GM18520 (cell line): ENCODE results near the gene SH3BP1.

Experiments
- ATAC-seq: cut with Tn5 transposase; IDR thresholded peaks from one replicate; pipeline ENCODE4 v1.9.1; 2021; ENCODE audit not compliant: unreplicated experiment

Gene SH3BP1

DNA sequence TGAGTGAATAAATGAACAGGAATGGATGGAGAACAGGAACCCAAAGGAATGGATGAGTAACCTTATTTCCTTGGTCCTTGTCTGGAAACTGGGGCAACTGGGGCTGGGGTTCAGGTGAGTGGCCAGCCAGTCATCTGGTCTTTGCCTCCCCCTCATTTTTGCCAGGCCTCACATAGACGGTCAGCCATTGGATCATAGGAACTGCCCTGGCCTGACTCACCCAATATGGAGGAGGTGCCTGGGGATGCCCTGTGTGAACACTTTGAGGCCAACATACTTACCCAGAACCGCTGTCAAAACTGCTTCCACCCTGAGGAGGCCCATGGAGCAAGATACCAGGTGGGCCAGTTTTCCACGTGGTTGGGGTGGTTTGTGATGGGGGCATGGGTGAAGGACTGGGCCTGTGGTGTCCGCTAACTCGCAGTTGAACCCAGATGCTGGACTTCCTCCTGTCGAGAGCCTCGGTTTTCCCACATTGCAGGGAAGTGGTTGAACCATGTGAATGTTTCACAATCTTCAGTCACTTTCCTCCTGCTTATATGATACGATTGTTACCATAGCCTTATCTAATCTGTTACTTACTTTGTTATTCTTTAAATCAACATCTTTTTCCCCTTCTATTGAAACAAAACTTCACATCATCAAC lies 61.8 kb downstream of the SH3BP1 start:
- no peak for ATAC-seq

DNA sequence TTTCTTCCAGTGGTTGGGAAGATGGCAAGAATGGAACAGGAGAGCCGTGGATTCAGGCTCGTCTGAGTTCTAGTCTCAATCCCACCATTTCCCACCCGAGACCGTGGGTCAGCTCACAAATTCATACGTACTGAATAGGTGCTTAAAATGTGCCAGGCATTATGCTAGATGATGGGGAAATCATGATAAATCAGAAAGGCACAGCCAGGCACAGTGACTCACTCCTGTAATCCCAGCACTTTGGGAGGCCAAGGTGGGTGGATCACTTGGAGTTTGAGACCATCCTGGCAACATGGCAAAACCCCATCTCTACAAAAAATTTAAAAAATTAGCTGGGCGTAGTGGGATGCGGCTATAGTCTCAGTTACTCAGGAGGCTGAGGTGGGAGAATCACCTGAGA lies 64.4 kb downstream of the SH3BP1 start:
- no peak for ATAC-seq

DNA sequence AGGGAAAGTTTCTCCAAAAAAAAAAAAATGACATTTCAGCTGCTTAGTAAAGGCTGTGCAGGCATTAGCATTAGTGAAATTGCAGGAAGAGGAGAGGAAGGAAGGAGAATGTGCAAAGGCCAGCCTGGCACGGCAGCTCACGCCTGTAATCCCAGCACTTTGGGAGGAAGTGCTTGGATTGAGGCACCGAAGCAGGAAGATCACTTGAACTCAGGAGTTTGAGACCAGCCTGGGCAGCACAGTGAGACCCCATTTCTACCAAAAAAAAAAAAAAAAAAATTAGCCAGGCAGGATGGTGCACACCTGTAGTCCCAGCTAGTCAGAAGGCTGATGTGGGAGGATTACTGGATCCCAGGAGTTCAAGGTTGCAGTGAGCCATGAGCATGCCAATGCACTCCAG lies 65.2 kb downstream of the SH3BP1 start:
- ATAC-seq, result no peak

DNA sequence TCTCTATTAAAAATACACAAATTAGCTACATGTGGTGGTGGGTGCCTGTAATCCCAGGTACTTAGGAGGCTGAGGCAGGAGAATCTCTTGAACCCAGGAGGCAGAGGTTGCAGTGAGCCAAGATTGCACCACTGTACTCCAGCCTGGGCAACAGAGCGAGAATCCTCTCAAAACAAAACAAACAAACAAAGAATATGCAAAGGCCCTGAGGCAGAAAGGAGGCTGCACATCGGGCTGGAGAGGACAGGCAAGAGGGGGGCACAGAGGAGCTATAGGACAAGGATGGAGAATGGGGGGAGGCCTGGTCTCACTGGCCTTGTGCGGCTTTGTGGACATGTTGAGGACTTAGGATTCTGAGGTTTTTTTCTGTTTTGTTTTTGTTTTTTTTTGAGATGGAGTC lies 65.7 kb downstream of the SH3BP1 start:
- no peak for ATAC-seq
